HepG2 (cell line): ENCODE results near the gene DYNC2LI1. TPM values are rescaled to one million over a fixed set of nuclear protein-coding genes. Genes with fewer than 3 reads are reported as not detected.

Source experiments
- ATAC-seq: fragments of 200-7000 bp; cut with Tn5 transposase; 3 replicates; pipeline ENCODE4 v1.9.1; 2020; ENCODE audit warnings: mild to moderate bottlenecking, moderate library complexity
- BruUV-seq: library from RNA; stranded (reverse); fragments of 400-500 nt; replicated peaks from 2 replicates; lab custom pipeline; 2021; lab: Mats Ljungman, UMichigan
- CTCF ChIA-PET: fragments of 300-600 bp; formaldehyde crosslinking; extraction: SDS; loops from one replicate; lab custom pipeline; 2021; ENCODE audit warnings: low total read pairs, inconsistent platforms, low intra/inter-chr PET ratio; lab: Yijun Ruan, JAX
- POLR2A ChIA-PET: fragments of 350-600 bp; sonication (Branson Sonifier 250); formaldehyde crosslinking; loops from one replicate; lab custom pipeline; 2020; ENCODE audit warnings: antibody characterized with exemption, inconsistent platforms; lab: Yijun Ruan, JAX
- DNase-seq: peaks from one replicate; pipeline ENCODE4 v3.0.0-alpha.2; 2015; ENCODE audit warnings: low spot score
- FAIRE-seq: peaks from 3 replicates; lab custom pipeline; 2011; peaks lifted over from hg19 to GRCh38; lab: Jason Lieb, UNC
- H2AFZ ChIP-seq: one replicate; pipeline ENCODE4 v1.6.1; 2011; ENCODE audit warnings: low read length, inconsistent platforms
- H3K27ac ChIP-seq: fragments of 300-600 bp; 3 replicates; pipeline ENCODE4 v1.8.0; 2011; ENCODE audit warnings: mixed run types, mild to moderate bottlenecking, mixed read lengths, low read length, inconsistent platforms; ENCODE audit not compliant: insufficient read depth; ENCODE audit errors: extremely low read length
- H3K27me3 ChIP-seq, 2 experiments: fragments of 200-600 bp in 1 of 2; 2 replicates in 1 of 2; 3 replicates in 1 of 2; pipeline versions ENCODE4 v1.6.0 to v1.8.0; 2011; ENCODE audit warnings: low read length in 2 of 2, mild to moderate bottlenecking in 2 of 2, moderate library complexity in 2 of 2, inconsistent platforms in 1 of 2; ENCODE audit not compliant: insufficient read depth in 2 of 2, control insufficient read depth in 1 of 2
- H3K36me3 ChIP-seq, 2 experiments: fragments of 200-600 bp in 1 of 2; replicated peaks in 1 of 2; 2 replicates in 1 of 2; 3 replicates in 1 of 2; pipeline versions ENCODE4 v1.5.1 to v1.8.0; 2011; ENCODE audit warnings: low read length in 2 of 2, inconsistent platforms in 1 of 2; ENCODE audit not compliant: insufficient read depth in 2 of 2, control insufficient read depth in 1 of 2
- H3K4me1 ChIP-seq: 2 replicates; pipeline ENCODE4 v1.5.1; 2012; ENCODE audit warnings: low read length, inconsistent platforms; ENCODE audit not compliant: insufficient read depth
- H3K4me2 ChIP-seq: 2 replicates; pipeline ENCODE4 v1.6.0; 2011; ENCODE audit warnings: low read depth, low read length, inconsistent platforms
- H3K4me3 ChIP-seq, 3 experiments: fragments of 200-600 bp in 1 of 3; sonication (generic), shearing (Covaris generic) in 1 of 3; replicated peaks in 1 of 3; 2 replicates each; pipeline ENCODE4 v1.5.1; 2011 to 2016; ENCODE audit warnings: low read length in 3 of 3, inconsistent platforms in 2 of 3, low read depth in 2 of 3, mild to moderate bottlenecking in 2 of 3, control low read depth in 1 of 3, mixed read lengths in 1 of 3; ENCODE audit not compliant: insufficient read depth in 1 of 3
- H3K79me2 ChIP-seq: one replicate; pipeline ENCODE4 v1.6.1; 2011; ENCODE audit warnings: low read length, inconsistent platforms; ENCODE audit not compliant: insufficient read depth
- H3K9ac ChIP-seq: 2 replicates; pipeline ENCODE4 v1.6.0; 2011; ENCODE audit warnings: mild to moderate bottlenecking, low read depth, low read length, inconsistent platforms; ENCODE audit not compliant: insufficient read depth
- H3K9me3 ChIP-seq: 2 replicates; pipeline ENCODE4 v1.5.1; 2012; ENCODE audit warnings: mild to moderate bottlenecking, low read length
- H4K20me1 ChIP-seq: 2 replicates; pipeline ENCODE4 v1.6.0; 2011; ENCODE audit warnings: inconsistent platforms, mild to moderate bottlenecking, low read length, moderate library complexity; ENCODE audit not compliant: insufficient read depth
- BRD4 ChIP-seq: sonication (generic); formaldehyde crosslinking; IDR thresholded peaks from 2 replicates; pipeline ENCODE4 v1.4.0; 2020; ENCODE audit warnings: missing genetic modification reagents
- ESRRA ChIP-seq: sonication (generic); formaldehyde crosslinking; IDR thresholded peaks from 2 replicates; pipeline ENCODE4 v1.5.1; 2020; ENCODE audit warnings: mild to moderate bottlenecking, low read depth, missing genetic modification reagents
- NCOA1 ChIP-seq: sonication (generic); formaldehyde crosslinking; IDR thresholded peaks from 2 replicates; pipeline ENCODE4 v1.9.0; 2021; ENCODE audit warnings: missing genetic modification reagents
- NFRKB ChIP-seq: fragments of 450-650 bp; IDR thresholded peaks from 2 replicates; pipeline ENCODE4 v1.6.1; 2017
- PHF20 ChIP-seq: sonication (generic); formaldehyde crosslinking; IDR thresholded peaks from 2 replicates; pipeline ENCODE4 v1.5.0; 2020; ENCODE audit warnings: mild to moderate bottlenecking, missing genetic modification reagents
- POLR2A ChIP-seq, 2 experiments: IDR thresholded peaks; 2 replicates each; pipeline ENCODE4 v1.6.1; 2011; ENCODE audit warnings: low read depth in 2 of 2, low read length in 2 of 2, mild to moderate bottlenecking in 1 of 2, moderate library complexity in 1 of 2; ENCODE audit not compliant: insufficient read depth in 1 of 2
- ZFP36 ChIP-seq: fragments of 150-350 bp; IDR thresholded peaks from 2 replicates; pipeline ENCODE4 v1.6.1; 2018; ENCODE audit warnings: borderline replicate concordance, low read length, low read depth; ENCODE audit not compliant: partially characterized antibody
- ZFY ChIP-seq: sonication (generic); formaldehyde crosslinking; IDR thresholded peaks from 2 replicates; pipeline ENCODE4 v1.4.0; 2020; ENCODE audit warnings: missing genetic modification reagents
- ZNF33B ChIP-seq: sonication (generic); formaldehyde crosslinking; IDR thresholded peaks from 2 replicates; pipeline ENCODE4 v1.5.1; 2020; ENCODE audit warnings: mild to moderate bottlenecking, missing genetic modification reagents
- ZNF678 ChIP-seq: sonication (generic); formaldehyde crosslinking; IDR thresholded peaks from 2 replicates; pipeline ENCODE4 v1.4.0; 2020; ENCODE audit warnings: mild to moderate bottlenecking, missing genetic modification reagents
- ZNF773 ChIP-seq: sonication (generic); formaldehyde crosslinking; IDR thresholded peaks from 2 replicates; pipeline ENCODE4 v1.4.0; 2020; ENCODE audit warnings: missing genetic modification reagents, borderline replicate concordance
- ZUFSP ChIP-seq: sonication (generic); formaldehyde crosslinking; IDR thresholded peaks from 2 replicates; pipeline ENCODE4 v1.9.0; 2021; ENCODE audit warnings: missing genetic modification reagents, mild to moderate bottlenecking, borderline replicate concordance
- WGBS: methylation state at CpG from one replicate; pipeline ENCODE4 v1.1.6; 2017; ENCODE audit warnings: low lambda C conversion rate; 5-methylcytosine and 5-hydroxymethylcytosine counted together
- in situ Hi-C: cut with HindIII; loops from 2 replicates; pipeline ENCODE4 v1.10.0; 2017; ENCODE audit warnings: low pct_unique_long_range_greater_than_20kb; ENCODE audit not compliant: extremely low pct_ligation_motif_present
- intact Hi-C: fragments of 100-400 bp; cut with micrococcal nuclease; formaldehyde crosslinking; loops from one replicate; pipeline ENCODE4 v1.10.0; 2022; ENCODE audit not compliant: unreplicated experiment
- polyA plus RNA-seq, 8 experiments: library from polyadenylated mRNA; depleted of rRNA in 3 of 8; stranded (reverse) in 7 of 8; unstranded in 1 of 8; fragments of >200 nt; fragmentation: Illumina TruSeq in 4 of 8; extraction: Trizol in 4 of 8; gene quantifications; 2 replicates each; pipeline versions ENCODE4 v1.2.1 to v1.2.3, GENCODE V29; 2011 to 2016; ENCODE audit warnings: low read depth in 4 of 8, missing spikeins in 1 of 8, mixed read lengths in 1 of 8; ENCODE audit not compliant: insufficient read depth in 1 of 8
- total RNA-seq, 5 experiments: library from RNA; depleted of rRNA; stranded (reverse); fragments of >200 nt; fragmentation: Illumina TruSeq; extraction: Trizol; gene quantifications; 2 replicates each; pipeline ENCODE4 v1.2.3, GENCODE V29; 2016; ENCODE audit warnings: low read depth in 1 of 5
- TF ChIP-seq, protein P1 (sequence below): sonication (generic); formaldehyde crosslinking; IDR thresholded peaks from 2 replicates; pipeline ENCODE4 v1.5.0; 2020; ENCODE audit warnings: mild to moderate bottlenecking, missing genetic modification reagents

DYNC2LI1 gene
- total and polyA plus RNA-seq, 2 of the 13 experiments (the other 11 are each of a cell fraction or from before 2014, with no cell fraction given), result 16.9 to 23.2 TPM

GRCh38 chr2:43752302-43752701, 21.5 kb upstream of the DYNC2LI1 start (continued):
- TF ChIP-seq, protein P1, sequence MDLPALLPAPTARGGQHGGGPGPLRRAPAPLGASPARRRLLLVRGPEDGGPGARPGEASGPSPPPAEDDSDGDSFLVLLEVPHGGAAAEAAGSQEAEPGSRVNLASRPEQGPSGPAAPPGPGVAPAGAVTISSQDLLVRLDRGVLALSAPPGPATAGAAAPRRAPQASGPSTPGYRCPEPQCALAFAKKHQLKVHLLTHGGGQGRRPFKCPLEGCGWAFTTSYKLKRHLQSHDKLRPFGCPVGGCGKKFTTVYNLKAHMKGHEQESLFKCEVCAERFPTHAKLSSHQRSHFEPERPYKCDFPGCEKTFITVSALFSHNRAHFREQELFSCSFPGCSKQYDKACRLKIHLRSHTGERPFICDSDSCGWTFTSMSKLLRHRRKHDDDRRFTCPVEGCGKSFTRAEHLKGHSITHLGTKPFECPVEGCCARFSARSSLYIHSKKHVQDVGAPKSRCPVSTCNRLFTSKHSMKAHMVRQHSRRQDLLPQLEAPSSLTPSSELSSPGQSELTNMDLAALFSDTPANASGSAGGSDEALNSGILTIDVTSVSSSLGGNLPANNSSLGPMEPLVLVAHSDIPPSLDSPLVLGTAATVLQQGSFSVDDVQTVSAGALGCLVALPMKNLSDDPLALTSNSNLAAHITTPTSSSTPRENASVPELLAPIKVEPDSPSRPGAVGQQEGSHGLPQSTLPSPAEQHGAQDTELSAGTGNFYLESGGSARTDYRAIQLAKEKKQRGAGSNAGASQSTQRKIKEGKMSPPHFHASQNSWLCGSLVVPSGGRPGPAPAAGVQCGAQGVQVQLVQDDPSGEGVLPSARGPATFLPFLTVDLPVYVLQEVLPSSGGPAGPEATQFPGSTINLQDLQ, result no peak
- no peak for TF ChIP-seq NCOA1 (CRISPR knock-in tag)
- no peak for TF ChIP-seq ZFP36
- TF ChIP-seq POLR2A (IDR thresholded peaks at IDR 0.05; ENCODE audit: insufficient read depth in 1 of 2, low read depth in 2 of 2, low read length in 2 of 2), result no peak
- no peak for TF ChIP-seq BRD4 (CRISPR knock-in tag)
- no peak for TF ChIP-seq ZUFSP

DNA sequence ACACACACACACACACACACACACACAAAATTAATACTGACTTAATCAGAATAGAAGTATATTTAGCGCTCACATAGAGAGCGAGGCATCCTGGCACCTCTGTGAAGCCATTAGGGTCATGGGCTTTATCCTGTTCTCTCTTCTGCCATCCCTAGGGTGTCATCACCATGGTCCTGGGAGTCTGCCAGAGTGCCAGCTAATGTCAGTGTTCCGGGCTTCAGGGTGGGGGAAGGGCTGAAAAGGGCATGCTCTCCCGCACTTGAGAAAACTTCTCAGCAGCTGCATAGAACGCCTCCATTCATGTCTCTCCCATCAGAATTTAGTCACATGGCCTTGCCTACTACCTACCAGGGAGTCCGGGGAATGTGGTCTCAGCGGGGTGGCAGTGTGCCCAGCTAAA, 19.7 kb upstream of the DYNC2LI1 start:
- POLR2A ChIA-PET, result interaction anchor here (1.5 kb wide), 1 partner anchor 10 kb away, joined by 3 read pairs; no protein-coding TSS in a partner anchor
- H3K27me3 ChIP-seq, result no peaks in the 10 kb centered on the region
- TF ChIP-seq ZNF773, result no peak
- TF ChIP-seq PHF20 (CRISPR knock-in tag), result no peak
- no peak for TF ChIP-seq ZNF678 (CRISPR knock-in tag)
- TF ChIP-seq ZNF33B (CRISPR knock-in tag), result no peak
- no peak for TF ChIP-seq NFRKB
- no peak for TF ChIP-seq ESRRA (CRISPR knock-in tag)
- no peak for TF ChIP-seq ZFY (CRISPR knock-in tag)
- TF ChIP-seq, all 625 proteins: peak for 0
- no peak for FAIRE-seq
- no peak overlapping the region for H3K4me2 ChIP-seq
- H3K9me3 ChIP-seq, result no peaks in the 10 kb centered on the region
- in situ Hi-C loops, result no loop called here
- no peak for ATAC-seq
- no peaks in the 10 kb centered on the region for H3K36me3 ChIP-seq
- H3K79me2 ChIP-seq, result no peaks in the 10 kb centered on the region
- no peak for DNase-seq
- WGBS, result 87% methylated on average over 7 of the region's 7 CpGs
- no peak overlapping the region for H3K27ac ChIP-seq
- H2AFZ ChIP-seq, result no peak overlapping the region
- CTCF ChIA-PET, result no interaction called here
- no TSS peak for BruUV-seq
- H3K4me1 ChIP-seq, result peaks cover 6% of the 10 kb centered on the region
- no peak overlapping the region for H3K4me3 ChIP-seq
- intact Hi-C loops, result no loop called here
- no peaks in the 10 kb centered on the region for H4K20me1 ChIP-seq
- no peak overlapping the region for H3K9ac ChIP-seq
